K562 (cell line): Measurements from ENCODE around the gene MECR. TPM values are rescaled to one million over a fixed set of nuclear protein-coding genes. Genes with fewer than 3 reads are reported as not detected.

Experiments
- ATAC-seq: fragments of 200-7000 bp; cut with Tn5 transposase; 3 replicates; pipeline ENCODE4 v1.9.1; 2020; ENCODE audit warnings: moderate library complexity
- BruUV-seq: library from RNA; stranded (reverse); fragments of 400-500 nt; replicated peaks from 2 replicates; lab custom pipeline; 2021; lab: Mats Ljungman, UMichigan
- CTCF ChIA-PET: fragments of 300-600 bp; formaldehyde crosslinking; extraction: SDS; loops from one replicate; lab custom pipeline; 2021; ENCODE audit warnings: low intra/inter-chr PET ratio; lab: Yijun Ruan, JAX
- POLR2A ChIA-PET: fragments of 300-600, 350-650 bp; sonication (Branson Sonifier 250); formaldehyde crosslinking; extraction: SDS; loops from one replicate; lab custom pipeline; 2021; ENCODE audit warnings: antibody characterized with exemption, inconsistent platforms; lab: Yijun Ruan, JAX
- DNase-seq, 4 experiments: peaks; one replicate each; pipeline versions ENCODE4 v3.0.0 to v3.0.0-alpha.2; 2011 to 2018; ENCODE audit warnings: low spot score in 3 of 4, mixed read lengths in 3 of 4; ENCODE audit errors: extremely low read depth in 1 of 4
- FAIRE-seq: peaks from 2 replicates; lab custom pipeline; 2011; peaks lifted over from hg19 to GRCh38; lab: Jason Lieb, UNC
- H2AFZ ChIP-seq: 2 replicates; pipeline ENCODE4 v1.6.0; 2011; ENCODE audit warnings: low read depth, low read length, control low read depth, inconsistent platforms
- H3K27ac ChIP-seq: fragments of 200-600 bp; 3 replicates; pipeline ENCODE4 v1.8.0; 2011; ENCODE audit warnings: low read depth, mild to moderate bottlenecking, control low read depth, inconsistent platforms, low read length, moderate library complexity, mixed read lengths; ENCODE audit errors: extremely low read depth
- H3K27me3 ChIP-seq, 2 experiments: fragments of 300-600 bp in 1 of 2; 2 replicates in 1 of 2; 3 replicates in 1 of 2; pipeline versions ENCODE4 v1.6.0 to v1.8.0; 2011; ENCODE audit warnings: inconsistent platforms in 2 of 2, low read length in 2 of 2, mild to moderate bottlenecking in 1 of 2, mixed read lengths in 1 of 2, moderate library complexity in 1 of 2; ENCODE audit not compliant: control insufficient read depth in 2 of 2, insufficient read depth in 2 of 2
- H3K36me3 ChIP-seq: fragments of 300-600 bp; 3 replicates; pipeline ENCODE4 v1.8.0; 2011; ENCODE audit warnings: mild to moderate bottlenecking, low read length, inconsistent platforms; ENCODE audit not compliant: control insufficient read depth, insufficient read depth
- H3K4me1 ChIP-seq, 2 experiments: fragments of 200-600 bp in 1 of 2; replicated peaks in 1 of 2; 2 replicates in 1 of 2; 3 replicates in 1 of 2; pipeline versions ENCODE4 v1.5.1 to v1.8.0; 2011; ENCODE audit warnings: inconsistent platforms in 2 of 2, low read length in 2 of 2, mild to moderate bottlenecking in 1 of 2, mixed read lengths in 1 of 2, moderate library complexity in 1 of 2; ENCODE audit not compliant: control insufficient read depth in 2 of 2, insufficient read depth in 2 of 2
- H3K4me2 ChIP-seq: 2 replicates; pipeline ENCODE4 v1.6.1; 2011; ENCODE audit warnings: low read length, control low read depth, inconsistent platforms, mixed read lengths; ENCODE audit not compliant: insufficient read depth
- H3K4me3 ChIP-seq: fragments of 200-600 bp; sonication (generic), shearing (Covaris generic); 2 replicates; pipeline ENCODE4 v1.5.1; 2016; ENCODE audit warnings: control low read depth, inconsistent platforms
- H3K79me2 ChIP-seq: fragments of 200-600 bp; 3 replicates; pipeline ENCODE4 v1.8.0; 2011; ENCODE audit warnings: low read length, inconsistent platforms; ENCODE audit not compliant: control insufficient read depth, insufficient read depth
- H3K9ac ChIP-seq, 2 experiments: 2 replicates each; pipeline versions ENCODE4 v1.6.0 to v1.6.1; 2011; ENCODE audit warnings: low read depth in 2 of 2, low read length in 2 of 2, control low read depth in 1 of 2, inconsistent platforms in 1 of 2, mild to moderate bottlenecking in 1 of 2, mixed read lengths in 1 of 2; ENCODE audit not compliant: insufficient read depth in 1 of 2
- H3K9me1 ChIP-seq: one replicate; pipeline ENCODE4 v1.6.0; 2011; ENCODE audit warnings: inconsistent platforms, mild to moderate bottlenecking, low read length, moderate library complexity; ENCODE audit not compliant: control insufficient read depth, insufficient read depth
- H3K9me3 ChIP-seq: replicated peaks from 2 replicates; pipeline ENCODE4 v1.5.1; 2011; ENCODE audit warnings: low read depth, low read length, inconsistent platforms; ENCODE audit not compliant: control insufficient read depth, insufficient read depth
- H4K20me1 ChIP-seq: replicated peaks from 2 replicates; pipeline ENCODE4 v1.6.1; 2011; ENCODE audit warnings: low read length, inconsistent platforms, mixed read lengths; ENCODE audit not compliant: control insufficient read depth, insufficient read depth
- CREB3 ChIP-seq: fragments of 450-650 bp; conservative IDR thresholded peaks from 2 replicates; pipeline ENCODE4 v1.6.1; 2016; ENCODE audit warnings: missing genetic modification characterization, low read depth, mild to moderate bottlenecking, missing compliant biosample characterization, moderate library complexity
- E2F4 ChIP-seq: sonication (generic); formaldehyde crosslinking; IDR thresholded peaks from 2 replicates; pipeline ENCODE4 v1.8.0; 2022; ENCODE audit warnings: mild to moderate bottlenecking, low read depth, missing genetic modification reagents
- FOXK2 ChIP-seq, 2 experiments: fragments of 450-650 bp; IDR thresholded peaks in 1 of 2; conservative IDR thresholded peaks in 1 of 2; 2 replicates each; pipeline ENCODE4 v1.6.1; 2016; ENCODE audit warnings: low read depth in 2 of 2, mild to moderate bottlenecking in 1 of 2
- HMG20B ChIP-seq: fragments of 250-450 bp; sonication (Bioruptor Pico); IDR thresholded peaks from 2 replicates; pipeline ENCODE4 v1.5.0; 2021; ENCODE audit warnings: mild to moderate bottlenecking
- MCM2 ChIP-seq: fragments of 450-650 bp; IDR thresholded peaks from 2 replicates; pipeline ENCODE4 v1.6.1; 2017; ENCODE audit warnings: low read depth, mild to moderate bottlenecking
- MCM3 ChIP-seq: fragments of 450-650 bp; IDR thresholded peaks from 2 replicates; pipeline ENCODE4 v1.6.1; 2016
- SRSF7 ChIP-seq: fragments of 200-400 bp; formaldehyde crosslinking; optimal IDR thresholded peaks from 2 replicates; pipeline ENCODE3; 2017; ENCODE audit warnings: mild to moderate bottlenecking, low read depth, low read length
- STAT6 ChIP-seq: sonication (generic); formaldehyde crosslinking; IDR thresholded peaks from 2 replicates; pipeline ENCODE4 v1.8.1; 2023; ENCODE audit warnings: mild to moderate bottlenecking, missing genetic modification reagents
- SUPT5H ChIP-seq: fragments of 450-650 bp; IDR thresholded peaks from 2 replicates; pipeline ENCODE4 v1.6.1; 2016
- TSC22D4 ChIP-seq: fragments of 450-650 bp; IDR thresholded peaks from 2 replicates; pipeline ENCODE4 v1.6.1; 2016; ENCODE audit warnings: missing genetic modification characterization, missing biosample characterization, control low read depth
- ZBTB43 ChIP-seq: sonication (generic); formaldehyde crosslinking; IDR thresholded peaks from 2 replicates; pipeline ENCODE4 v1.8.0; 2023; ENCODE audit warnings: mild to moderate bottlenecking, missing genetic modification reagents
- ZNF518B ChIP-seq: fragments of 250-450 bp; sonication (Bioruptor Pico); IDR thresholded peaks from 2 replicates; pipeline ENCODE4 v1.5.0; 2021; ENCODE audit warnings: mild to moderate bottlenecking, moderate library complexity
- WGBS: fragments of 100-300 bp; shearing (Covaris generic); methylation state at CpG from one replicate; pipeline ENCODE4 v1.1.6; 2016; ENCODE audit warnings: low coverage, mixed read lengths; ENCODE audit not compliant: insufficient coverage; ENCODE audit errors: missing lambda C conversion rate; 5-methylcytosine and 5-hydroxymethylcytosine counted together
- in situ Hi-C: fragments of 300-500 bp; cut with MboI; formaldehyde crosslinking; loops from 4 replicates; pipeline ENCODE4 v1.15.0; 2018; ENCODE audit warnings: inconsistent platforms, mixed read lengths
- intact Hi-C: fragments of 100-400 bp; cut with micrococcal nuclease; formaldehyde crosslinking; loops from 2 replicates; pipeline ENCODE4 v1.14.2; 2022
- polyA plus RNA-seq, 8 experiments: library from polyadenylated mRNA; depleted of rRNA in 4 of 8; stranded (reverse) in 5 of 8; unstranded in 3 of 8; fragments of >200 nt; fragmentation: Nextera tagmentation in 2 of 8; fragmentation: Illumina TruSeq in 1 of 8; extraction: Ambion mirVana in 2 of 8; extraction: Trizol in 1 of 8; gene quantifications; 2 replicates each; pipeline versions ENCODE4 v1.2.1 to v1.2.3, GENCODE V29; 2011 to 2014; ENCODE audit warnings: inconsistent platforms in 1 of 8, missing spikeins in 1 of 8
- total RNA-seq, 7 experiments: library from RNA; depleted of rRNA in 6 of 7; stranded (reverse); fragments of >200 nt in 6 of 7; fragmentation: Illumina TruSeq in 2 of 7; extraction: Trizol in 2 of 7; gene quantifications; 2 replicates each; pipeline versions ENCODE4 v1.2.1 to v1.2.3, GENCODE V29; 2011 to 2021; ENCODE audit warnings: low replicate concordance in 1 of 7

MECR gene
- total and polyA plus RNA-seq, 9 of the 15 experiments (the other 6 are each of a cell fraction or from before 2014, with no cell fraction given), result 10.4 to 58.6 (median 42.9) TPM

GRCh38 chr1:29267321-29268070, 36.8 kb upstream of the MECR start:
- CTCF ChIA-PET, result no interaction called here
- Histone ChIP-seq H3K9ac (peak overlapping the region in 1 of 2 experiments; percentile 53; a peak in 1 of 4 replicates), H3K4me1 (no peaks in the 10 kb centered on the region), H3K36me3 (no peaks in the 10 kb centered on the region), H2AFZ (no peak overlapping the region), H4K20me1 (no peaks in the 10 kb centered on the region; the same call in 1 of the 2 replicates), H3K9me1 (no peaks in the 10 kb centered on the region), H3K27ac (no peak overlapping the region), H3K27me3 (peaks cover 37 to 43% of the 10 kb centered on the region in 2 experiments), H3K79me2 (no peaks in the 10 kb centered on the region), H3K4me2 (no peak overlapping the region), H3K4me3 (no peak overlapping the region), H3K9me3 (no peaks in the 10 kb centered on the region)
- DNase-seq (no peak), FAIRE-seq (no peak), ATAC-seq (no peak)
- intact Hi-C loops, result no loop called here
- 2% methylated on average over 9 of the region's 9 CpGs for WGBS
- in situ Hi-C loops, result no loop called here
- POLR2A ChIA-PET, result interaction anchor here (0.8 to 2.4 kb wide), 3 partner anchors 9 to 15 kb away, joined by 3 to 7 read pairs (median 4); no protein-coding TSS in a partner anchor
- BruUV-seq, result no TSS peak
- TF ChIP-seq E2F4 (no peak), ZBTB43 (no peak), SRSF7 (no peak), MCM2 (no peak), CREB3 (tag) (no peak), HMG20B (no peak), MCM3 (no peak), ZNF518B (CRISPR knock-in tag) (no peak), SUPT5H (no peak), TSC22D4 (tag) (no peak), STAT6 (no peak), FOXK2 (conservative IDR thresholded peaks at IDR 0.05 in 1 of 2, IDR thresholded peaks at IDR 0.05 in 1 of 2; ENCODE audit: low read depth in 2 of 2) (no peak)
